WTC11 (cell line): ENCODE measurements around the gene TMEM8B. TPM values are rescaled to one million over a fixed set of nuclear protein-coding genes. Genes with fewer than 3 reads are reported as not detected.
A peak's percentile ranks its signal among the peaks of the same experiment; 100 is the strongest.

Experiments used
- ATAC-seq: fragments of 200-7000 bp; cut with Tn5 transposase; 2 replicates; pipeline ENCODE4 v1.10.0; 2021; ENCODE audit warnings: mild to moderate bottlenecking, moderate library complexity
- CTCF ChIA-PET: fragments of 300-600 bp; sonication (Branson Sonifier 250); formaldehyde crosslinking; loops from one replicate; lab custom pipeline; 2021; ENCODE audit warnings: antibody characterized with exemption; lab: Charles Lee
- POLR2A ChIA-PET: fragments of 350-600 bp; sonication (Branson Sonifier 250); formaldehyde crosslinking; loops from one replicate; lab custom pipeline; 2021; ENCODE audit warnings: antibody characterized with exemption; lab: Charles Lee
- DNase-seq: peaks from one replicate; pipeline ENCODE4 v3.0.0; 2021; ENCODE audit warnings: low spot score
- H3K27ac Mint-ChIP-seq: 2 replicates; pipeline ENCODE4 v1.8.0; 2021; ENCODE audit warnings: mixed read lengths
- H3K27me3 Mint-ChIP-seq: 2 replicates; pipeline ENCODE4 v1.8.0; 2021; ENCODE audit warnings: low read depth, mild to moderate bottlenecking, moderate library complexity, mixed read lengths
- H3K36me3 Mint-ChIP-seq: 2 replicates; pipeline ENCODE4 v1.8.0; 2021; ENCODE audit warnings: mixed read lengths
- H3K4me1 Mint-ChIP-seq: 2 replicates; pipeline ENCODE4 v1.8.0; 2022; ENCODE audit warnings: mixed read lengths
- H3K4me3 Mint-ChIP-seq: 2 replicates; pipeline ENCODE4 v1.8.0; 2021; ENCODE audit warnings: mild to moderate bottlenecking, moderate library complexity, mixed read lengths
- H3K9me3 Mint-ChIP-seq: 2 replicates; pipeline ENCODE4 v1.8.0; 2021; ENCODE audit warnings: mixed read lengths
- CTCF ChIP-seq: fragments of 200-600 bp; IDR thresholded peaks from 2 replicates; pipeline ENCODE4 v1.8.0; 2022; ENCODE audit warnings: antibody characterized with exemption
- FOXP1 ChIP-seq: sonication (generic); formaldehyde crosslinking; IDR thresholded peaks from 2 replicates; pipeline ENCODE4 v1.8.0; 2022; ENCODE audit warnings: missing genetic modification reagents, mild to moderate bottlenecking, moderate library complexity, borderline replicate concordance
- HMGXB4 ChIP-seq: sonication (generic); formaldehyde crosslinking; IDR thresholded peaks from 2 replicates; pipeline ENCODE4 v1.8.1; 2023; ENCODE audit warnings: mild to moderate bottlenecking, moderate library complexity, missing genetic modification reagents
- JUN ChIP-seq: sonication (generic); formaldehyde crosslinking; IDR thresholded peaks from 2 replicates; pipeline ENCODE4 v1.8.0; 2023; ENCODE audit warnings: mild to moderate bottlenecking, missing genetic modification reagents
- NFYB ChIP-seq: sonication (generic); formaldehyde crosslinking; conservative IDR thresholded peaks from 2 replicates; pipeline ENCODE4 v1.8.0; 2022; ENCODE audit warnings: low read depth, missing genetic modification reagents
- SOX15 ChIP-seq: fragments of 250-450 bp; sonication (Bioruptor Pico); IDR thresholded peaks from 2 replicates; pipeline ENCODE4 v1.9.0; 2021; ENCODE audit warnings: mild to moderate bottlenecking
- total RNA-seq: library from RNA; stranded (reverse); gene quantifications from 3 replicates; pipeline ENCODE4 v1.2.3, GENCODE V29; 2021
- TF ChIP-seq, protein P1 (sequence below): sonication (generic); formaldehyde crosslinking; IDR thresholded peaks from 2 replicates; pipeline ENCODE4 v1.8.0; 2022; ENCODE audit warnings: missing genetic modification reagents

Gene TMEM8B
- total RNA-seq, 1 experiment from 2014 or later = 9.5 TPM

- CTCF ChIA-PET = interaction anchor here (0.5 to 5.9 kb wide), 77 partner anchors 8 to 1198 kb away, joined by 3 to 143 read pairs (median 5); partner anchors contain the start of genes ARHGEF39, CCDC107, CREB3 and FAM221B
- Mint-ChIP-seq H3K27me3 (peaks cover 3% of the 10 kb centered on the region; the same call in 1 of the 2 replicates), H3K4me3 (peak overlapping the region; percentile 90), H3K4me1 (peaks cover 11% of the 10 kb centered on the region), H3K27ac (no peak overlapping the region; the same call in 1 of the 2 replicates), H3K36me3 (peaks cover 12% of the 10 kb centered on the region; the same call in 1 of the 2 replicates), H3K9me3 (no peaks in the 10 kb centered on the region)
- POLR2A ChIA-PET = interaction anchor here (0.9 to 1.4 kb wide), 5 partner anchors 23 to 94 kb away, joined by 3 to 9 read pairs (median 3); partner anchors contain the start of genes FAM221B, HINT2 and TMEM8B
- TF ChIP-seq CTCF = peak; percentile 67
- TF ChIP-seq NFYB (CRISPR knock-in tag) = no peak
- TF ChIP-seq, protein P1, sequence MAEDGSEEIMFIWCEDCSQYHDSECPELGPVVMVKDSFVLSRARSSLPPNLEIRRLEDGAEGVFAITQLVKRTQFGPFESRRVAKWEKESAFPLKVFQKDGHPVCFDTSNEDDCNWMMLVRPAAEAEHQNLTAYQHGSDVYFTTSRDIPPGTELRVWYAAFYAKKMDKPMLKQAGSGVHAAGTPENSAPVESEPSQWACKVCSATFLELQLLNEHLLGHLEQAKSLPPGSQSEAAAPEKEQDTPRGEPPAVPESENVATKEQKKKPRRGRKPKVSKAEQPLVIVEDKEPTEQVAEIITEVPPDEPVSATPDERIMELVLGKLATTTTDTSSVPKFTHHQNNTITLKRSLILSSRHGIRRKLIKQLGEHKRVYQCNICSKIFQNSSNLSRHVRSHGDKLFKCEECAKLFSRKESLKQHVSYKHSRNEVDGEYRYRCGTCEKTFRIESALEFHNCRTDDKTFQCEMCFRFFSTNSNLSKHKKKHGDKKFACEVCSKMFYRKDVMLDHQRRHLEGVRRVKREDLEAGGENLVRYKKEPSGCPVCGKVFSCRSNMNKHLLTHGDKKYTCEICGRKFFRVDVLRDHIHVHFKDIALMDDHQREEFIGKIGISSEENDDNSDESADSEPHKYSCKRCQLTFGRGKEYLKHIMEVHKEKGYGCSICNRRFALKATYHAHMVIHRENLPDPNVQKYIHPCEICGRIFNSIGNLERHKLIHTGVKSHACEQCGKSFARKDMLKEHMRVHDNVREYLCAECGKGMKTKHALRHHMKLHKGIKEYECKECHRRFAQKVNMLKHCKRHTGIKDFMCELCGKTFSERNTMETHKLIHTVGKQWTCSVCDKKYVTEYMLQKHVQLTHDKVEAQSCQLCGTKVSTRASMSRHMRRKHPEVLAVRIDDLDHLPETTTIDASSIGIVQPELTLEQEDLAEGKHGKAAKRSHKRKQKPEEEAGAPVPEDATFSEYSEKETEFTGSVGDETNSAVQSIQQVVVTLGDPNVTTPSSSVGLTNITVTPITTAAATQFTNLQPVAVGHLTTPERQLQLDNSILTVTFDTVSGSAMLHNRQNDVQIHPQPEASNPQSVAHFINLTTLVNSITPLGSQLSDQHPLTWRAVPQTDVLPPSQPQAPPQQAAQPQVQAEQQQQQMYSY (CRISPR knock-in tag) = 0 out of 2 replicates have a peak, but pooled peaks have one; percentile 15
- peak; percentile 69 for DNase-seq
- peak; percentile 84 for ATAC-seq
Observed at GRCh38 chr9:35790385-35791296, 38.4 kb upstream of the TMEM8B start.

GRCh38 chr9:35791297-35791921, 37.6 kb upstream of the TMEM8B start, which contains the start of gene NPR2:
Gene NPR2 (plus strand): TSS chr9:35791591. CDS start chr9:35792409, 818 bp downstream.
- H3K27me3 Mint-ChIP-seq = peaks cover 3% of the 10 kb centered on the region; the same call in 1 of the 2 replicates
- H3K27ac Mint-ChIP-seq = no peak within 1 kb of the TSS
- no peak for TF ChIP-seq SOX15 (CRISPR knock-in tag)
- TF ChIP-seq HMGXB4 (CRISPR knock-in tag) = 0 out of 2 replicates have a peak, but pooled peaks have one; percentile 4
- H3K36me3 Mint-ChIP-seq = peaks cover 7% of the 10 kb centered on the region; the same call in 1 of the 2 replicates
- DNase-seq (peak; percentile 49), ATAC-seq (peak; percentile 38)
- H3K9me3 Mint-ChIP-seq = no peaks in the 10 kb centered on the region
- CTCF ChIA-PET = interaction anchor here (0.6 to 5.9 kb wide), 11 partner anchors 21 to 163 kb away, joined by 3 to 143 read pairs (median 6); partner anchors contain the start of genes HINT2, SPAAR and SPAG8
- peak within 1 kb of the TSS; percentile 90 for H3K4me3 Mint-ChIP-seq
- peaks cover 12% of the 10 kb centered on the region for H3K4me1 Mint-ChIP-seq
- POLR2A ChIA-PET = interaction anchor here (0.6 to 0.8 kb wide), 2 partner anchors 26 to 187 kb away, joined by 3 to 4 read pairs; partner anchors contain the start of gene TESK1

DNA sequence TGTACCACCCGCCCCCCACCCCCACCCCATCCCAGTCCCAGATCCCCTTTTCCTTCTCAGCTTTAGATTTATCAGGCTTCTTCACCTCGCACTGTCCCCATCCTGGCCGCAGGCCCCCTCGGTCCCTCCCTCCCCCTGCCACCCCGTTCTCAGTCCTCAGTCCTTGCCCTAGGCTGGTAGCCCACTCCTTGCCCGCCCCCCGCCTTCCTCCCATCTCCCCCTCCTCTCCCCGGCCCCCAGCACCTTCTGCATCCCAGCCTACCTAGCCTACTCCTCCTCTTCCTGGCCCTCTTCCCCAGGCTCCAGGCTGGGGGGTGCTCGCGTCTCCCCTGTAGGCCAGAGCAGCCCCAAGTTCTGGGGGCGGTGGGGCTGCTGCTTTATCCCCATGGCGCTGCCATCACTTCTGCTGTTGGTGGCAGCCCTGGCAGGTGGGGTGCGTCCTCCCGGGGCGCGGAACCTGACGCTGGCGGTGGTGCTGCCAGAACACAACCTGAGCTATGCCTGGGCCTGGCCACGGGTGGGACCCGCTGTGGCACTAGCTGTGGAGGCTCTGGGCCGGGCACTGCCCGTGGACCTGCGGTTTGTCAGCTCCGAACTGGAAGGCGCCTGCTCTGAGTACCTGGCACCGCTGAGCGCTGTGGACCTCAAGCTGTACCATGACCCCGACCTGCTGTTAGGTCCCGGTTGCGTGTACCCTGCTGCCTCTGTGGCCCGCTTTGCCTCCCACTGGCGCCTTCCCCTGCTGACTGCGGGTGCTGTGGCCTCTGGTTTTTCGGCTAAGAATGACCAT, 36.8 kb upstream of the TMEM8B start:
- Mint-ChIP-seq H3K36me3 (peaks cover 4% of the 10 kb centered on the region; the same call in 1 of the 2 replicates), H3K27ac (no peak overlapping the region), H3K27me3 (peaks cover 3% of the 10 kb centered on the region; the same call in 1 of the 2 replicates), H3K9me3 (no peaks in the 10 kb centered on the region)
- CTCF ChIA-PET = interaction anchor here (0.5 to 5.9 kb wide), 12 partner anchors 20 to 370 kb away, joined by 3 to 143 read pairs (median 6); partner anchors contain the start of genes HINT2, SPAAR and SPAG8
- DNase-seq = no peak
- POLR2A ChIA-PET = interaction anchor here (0.6 to 1.0 kb wide), 3 partner anchors 20 to 187 kb away, joined by 3 to 4 read pairs (median 4); partner anchors contain the start of genes SPAG8 and TESK1
- peak; percentile 44; the same call in 1 of the 2 replicates for TF ChIP-seq FOXP1 (CRISPR knock-in tag)
- TF ChIP-seq JUN (CRISPR knock-in tag) = no peak
- TF ChIP-seq, all 79 proteins: peak for 1
- peak overlapping the region; percentile 49 for H3K4me3 Mint-ChIP-seq
- peaks cover 14% of the 10 kb centered on the region for H3K4me1 Mint-ChIP-seq
- ATAC-seq = no peak
